Measurements from ENCODE around the gene QSER1.

- TF ChIP-seq CTCF (IDR thresholded peaks at IDR 0.05; ENCODE audit: insufficient read depth, low read length), result no peak
- TF ChIP-seq POLR2AphosphoS5 (IDR thresholded peaks at IDR 0.05; ENCODE audit: low read depth), result no peak
Measured at GRCh38 chr11:32908619-32909018, 16.0 kb downstream of the QSER1 start.

Data from HL-60 (cell line).